CD4-positive, alpha-beta T cell treated with Interleukin-4 for 4 hours (primary cell): ENCODE results near the gene TSPYL4.

Experiments
- DNase-seq: peaks from one replicate; pipeline ENCODE4 v3.0.0-alpha.2; 2020

The TSPYL4 gene

DNA sequence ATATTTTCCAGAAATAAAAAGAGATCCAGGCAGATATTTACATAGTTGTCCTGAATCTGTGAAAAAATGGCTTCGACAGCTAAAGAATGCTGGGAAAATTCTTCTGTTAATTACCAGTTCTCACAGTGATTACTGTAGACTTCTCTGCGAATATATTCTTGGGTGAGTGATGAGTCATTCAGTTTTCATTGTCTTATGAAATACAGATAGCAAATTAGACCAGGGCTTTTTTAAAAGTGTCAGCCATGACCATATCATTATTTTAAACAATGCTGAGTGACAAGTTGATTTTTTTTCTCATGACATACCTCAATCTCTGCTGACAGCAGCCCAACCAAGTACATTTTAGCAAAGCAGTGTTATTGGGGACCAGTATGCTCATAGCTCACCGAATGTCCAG, 32.8 kb downstream of the TSPYL4 start:
- no peak for DNase-seq

DNA sequence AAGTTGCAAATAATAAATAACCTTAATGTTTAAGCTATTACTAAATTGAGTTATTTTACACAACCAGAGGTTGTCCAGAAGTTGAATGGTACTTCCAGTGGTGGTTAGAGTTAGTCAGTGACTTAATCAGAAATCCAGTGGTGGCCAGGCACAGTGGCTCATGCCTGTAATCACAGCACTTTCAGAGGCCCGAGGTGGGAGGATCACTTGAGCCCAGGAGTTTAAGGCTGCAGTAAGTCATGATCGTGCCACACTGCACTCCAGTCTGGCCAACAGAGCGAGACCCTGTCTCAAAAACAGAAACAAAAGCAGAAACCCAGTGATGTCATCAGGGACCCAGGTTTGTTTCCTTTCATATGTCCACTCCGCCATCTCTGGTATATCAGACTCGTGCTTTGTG, 35.0 kb downstream of the TSPYL4 start:
- no peak for DNase-seq

DNA sequence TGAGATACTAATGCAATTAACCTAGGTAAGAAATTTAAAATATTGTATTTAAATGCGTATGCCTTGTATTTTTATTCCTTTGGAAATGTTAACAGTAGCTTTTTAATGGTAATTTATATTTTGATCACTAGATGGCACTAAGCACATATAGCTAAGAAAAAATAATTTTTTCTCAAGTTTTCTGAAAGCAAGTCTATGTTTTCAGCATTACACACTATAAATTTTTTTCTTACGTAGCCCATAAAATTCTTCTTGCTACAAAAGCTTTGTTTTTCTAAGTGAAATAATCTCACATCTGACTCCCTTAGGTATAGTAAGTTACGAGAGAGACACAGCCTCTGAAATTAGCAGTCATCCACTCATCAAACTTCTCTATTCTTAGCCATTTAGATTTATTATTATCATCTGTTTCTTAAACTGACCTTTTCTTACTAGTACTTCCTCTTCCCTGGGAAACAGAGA, 35.7 kb downstream of the TSPYL4 start:
- DNase-seq: peak; percentile 4

DNA sequence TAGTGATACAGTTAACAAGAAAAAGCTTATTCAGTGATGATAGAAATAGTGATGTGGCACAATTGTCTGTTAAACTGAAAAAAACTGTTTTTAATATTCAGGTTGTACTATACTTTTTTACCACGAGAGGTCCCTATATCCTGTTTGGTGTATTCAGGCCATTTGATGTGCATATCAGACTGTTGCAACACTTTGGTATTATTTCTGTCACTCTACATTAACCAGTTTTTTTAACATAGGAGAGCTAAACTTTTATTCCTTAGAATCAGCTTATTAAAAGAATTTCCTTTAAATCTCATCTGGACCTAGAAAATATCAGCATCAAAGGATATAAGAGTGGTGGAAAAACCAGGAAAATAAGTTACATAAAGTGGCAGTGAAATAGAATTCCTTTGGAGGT, 36.8 kb downstream of the TSPYL4 start:
- DNase-seq: peak; percentile 55

DNA sequence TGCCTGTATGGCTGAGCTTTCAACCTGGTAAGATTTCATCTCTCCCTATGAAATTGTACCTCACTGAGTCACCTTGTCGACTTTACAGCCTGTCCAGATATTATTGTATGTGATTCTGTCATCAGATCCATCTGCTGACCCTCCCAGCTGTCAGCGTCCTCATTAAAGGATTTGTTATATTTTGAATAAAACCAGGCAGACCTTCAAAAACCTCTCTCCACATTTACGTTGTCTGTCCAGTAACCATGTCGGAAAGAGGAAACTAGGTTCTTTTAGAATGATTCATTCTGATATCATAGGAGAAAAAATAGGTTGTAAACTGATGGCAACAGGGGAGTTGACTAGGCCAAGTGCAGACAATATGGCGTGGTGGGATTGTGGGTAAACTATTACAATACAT, 38.5 kb downstream of the TSPYL4 start:
- DNase-seq: no peak

DNA sequence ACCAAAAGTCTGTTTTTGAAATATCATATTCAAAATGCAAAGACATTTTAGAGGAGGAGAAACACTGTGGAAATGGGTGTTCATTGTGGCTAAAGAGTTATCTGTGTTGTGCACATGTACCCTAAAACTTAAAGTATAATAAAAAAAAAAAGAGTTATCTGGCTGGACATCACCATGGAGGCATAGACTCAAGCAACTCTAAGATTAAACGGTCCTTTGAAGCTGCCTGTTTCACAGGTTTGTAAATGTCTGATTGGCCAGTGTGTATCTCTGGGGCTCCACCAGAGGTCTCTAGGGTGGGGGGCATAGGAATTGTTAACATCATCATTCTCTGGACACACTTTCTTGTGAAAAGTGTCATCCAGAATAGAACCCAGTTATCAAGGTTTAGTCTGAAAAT, 39.2 kb downstream of the TSPYL4 start:
- DNase-seq: no peak

DNA sequence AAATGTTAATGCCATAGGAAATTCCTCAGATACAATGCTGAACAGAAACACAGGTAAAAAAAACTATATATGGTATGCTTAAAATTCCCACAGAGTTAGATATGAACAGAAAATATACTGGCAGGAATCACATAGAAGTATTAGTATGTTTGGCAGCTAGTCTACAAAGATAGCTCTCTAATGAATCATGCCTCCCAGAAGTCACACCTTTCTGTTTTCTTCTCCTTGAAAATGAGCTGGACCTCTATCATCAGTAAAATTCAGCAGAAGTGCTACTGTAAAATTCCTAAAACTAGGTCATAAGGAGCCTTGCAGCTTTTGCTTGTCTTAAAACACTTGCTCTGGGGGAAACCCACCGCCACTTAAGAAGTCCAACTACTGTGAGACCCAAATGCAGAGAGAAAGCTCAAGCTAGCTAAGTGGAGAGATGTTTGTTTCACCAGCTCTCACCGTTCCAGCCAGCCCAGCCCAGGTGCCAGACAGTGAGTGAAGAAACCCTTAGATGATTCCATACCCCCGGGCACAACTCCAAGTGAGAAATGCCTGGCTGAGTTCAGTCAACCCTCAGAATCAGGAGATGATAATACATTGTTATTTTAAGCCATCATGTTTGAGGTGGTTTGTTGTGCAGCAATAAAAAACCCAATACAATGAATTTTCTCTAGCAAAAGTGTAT, 43.0 kb downstream of the TSPYL4 start:
- DNase-seq: no peak

DNA sequence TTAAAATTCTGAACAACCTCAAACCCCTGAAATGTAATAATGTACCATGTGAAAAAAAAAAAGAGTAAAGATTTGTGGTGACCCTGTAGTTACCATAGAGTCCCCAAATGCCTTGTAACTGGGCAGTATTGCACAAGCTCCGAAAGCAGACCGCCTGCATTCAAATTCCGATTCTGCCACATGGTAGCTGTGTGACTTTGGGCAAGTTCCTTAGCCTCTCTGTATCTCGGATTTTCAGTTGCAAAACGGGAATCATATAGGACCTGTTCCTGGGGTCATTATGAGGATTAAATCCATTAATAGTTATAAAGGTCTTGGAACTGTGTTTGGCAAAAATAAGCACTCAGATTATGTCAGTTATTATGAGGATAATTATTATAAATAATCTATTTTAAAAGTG, 43.6 kb downstream of the TSPYL4 start:
- DNase-seq: no peak

DNA sequence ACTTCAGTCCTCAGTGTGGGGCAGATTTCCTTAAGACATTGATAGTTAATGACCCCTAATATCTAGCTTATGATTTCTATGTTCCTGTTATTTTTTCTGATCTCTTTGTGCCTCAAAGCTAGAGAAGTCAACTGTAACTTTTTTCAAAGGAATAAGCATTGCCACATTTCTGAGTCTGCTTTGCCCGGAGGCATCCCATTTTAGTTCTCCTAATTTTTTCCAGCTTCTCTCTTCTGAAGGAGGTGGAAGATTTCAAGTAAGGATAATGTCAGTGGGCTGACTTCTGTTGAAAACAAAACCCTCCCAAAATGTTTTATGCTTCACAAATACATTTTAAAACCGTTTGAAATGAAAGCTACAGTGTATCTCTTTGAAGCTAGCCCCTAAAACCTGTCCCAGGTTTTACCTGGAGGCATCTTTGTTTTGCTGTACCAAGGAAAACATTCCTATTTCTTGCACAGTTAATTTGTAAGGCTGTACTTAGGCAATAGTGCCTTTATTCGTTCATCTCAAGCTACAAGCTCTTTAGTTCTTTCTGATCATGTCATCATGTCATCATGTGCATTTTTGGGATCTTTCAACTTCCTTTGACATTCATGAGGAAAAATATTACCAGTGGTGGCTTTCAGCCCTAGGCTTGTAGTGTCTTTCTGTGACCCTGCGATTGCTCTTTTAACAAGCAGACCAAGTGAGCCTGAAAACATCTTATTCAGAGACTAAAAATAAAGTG, 45.7 kb downstream of the TSPYL4 start:
- no peak for DNase-seq

DNA sequence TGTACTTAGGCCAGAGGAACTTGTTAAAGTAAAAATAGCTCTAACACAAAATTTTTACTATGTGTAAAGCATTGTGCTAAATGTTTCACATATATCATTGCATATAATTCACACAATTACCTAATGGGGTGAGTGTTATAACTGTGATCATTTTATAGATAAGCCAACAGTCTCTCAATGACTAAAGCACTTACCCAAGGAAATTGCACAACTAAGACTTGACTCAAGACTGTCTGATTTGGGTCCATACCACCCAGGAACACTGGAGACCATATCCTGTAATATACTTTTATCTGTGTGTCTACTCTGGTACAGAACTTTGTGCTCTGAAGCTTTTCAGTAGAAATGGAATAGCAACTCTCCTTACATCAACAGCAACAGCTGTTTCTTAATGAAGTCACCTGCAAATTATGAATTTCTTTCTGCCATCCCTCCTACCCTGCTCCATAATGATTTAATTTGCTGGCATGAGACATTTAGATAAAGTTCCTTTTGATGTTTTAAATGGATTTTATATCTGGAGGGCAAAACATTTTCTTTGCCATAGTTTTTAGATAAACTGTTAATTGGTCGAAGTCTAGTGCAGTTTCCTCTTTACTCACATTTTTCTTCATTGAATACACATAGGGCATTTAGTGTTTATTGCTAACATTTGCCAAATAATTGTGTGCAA, 47.5 kb downstream of the TSPYL4 start:
- DNase-seq: no peak

DNA sequence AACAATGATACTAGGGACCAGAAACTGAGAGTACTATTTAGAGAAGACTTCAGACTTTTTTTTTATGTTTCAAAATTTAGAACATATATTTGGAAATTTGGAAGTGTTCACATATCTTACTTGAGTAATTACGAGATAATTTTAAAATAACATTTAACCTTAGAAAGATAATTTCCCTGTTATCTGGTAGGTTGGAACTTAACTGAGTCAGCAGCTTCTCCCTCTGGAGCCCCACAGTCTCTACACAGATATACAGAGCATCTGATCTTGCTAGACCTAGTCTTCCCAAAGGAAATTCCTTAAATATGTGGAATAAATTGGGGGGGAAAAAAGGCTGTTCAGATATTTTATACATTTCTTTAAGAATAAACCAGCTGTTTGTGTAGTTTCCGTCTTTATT, 48.6 kb downstream of the TSPYL4 start:
- DNase-seq: no peak

DNA sequence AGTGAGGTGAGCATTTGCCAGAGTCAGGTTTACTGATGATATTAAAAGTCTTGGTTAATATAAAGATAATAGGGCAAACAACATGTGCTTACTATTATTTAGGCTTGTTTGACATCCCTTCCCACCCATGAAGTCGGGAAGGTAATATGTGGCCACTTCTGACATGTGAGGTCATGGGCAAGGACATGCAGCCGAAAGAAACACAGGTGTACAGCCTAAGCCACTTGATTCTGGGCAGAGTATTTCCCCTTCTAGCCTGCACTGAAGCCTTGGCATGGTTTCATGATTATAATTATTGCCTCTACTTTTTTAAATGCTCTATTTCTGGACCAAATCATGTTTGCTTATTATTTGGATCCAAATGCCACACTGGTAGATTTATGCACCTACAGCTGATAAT, 52.3 kb downstream of the TSPYL4 start:
- DNase-seq: no peak

DNA sequence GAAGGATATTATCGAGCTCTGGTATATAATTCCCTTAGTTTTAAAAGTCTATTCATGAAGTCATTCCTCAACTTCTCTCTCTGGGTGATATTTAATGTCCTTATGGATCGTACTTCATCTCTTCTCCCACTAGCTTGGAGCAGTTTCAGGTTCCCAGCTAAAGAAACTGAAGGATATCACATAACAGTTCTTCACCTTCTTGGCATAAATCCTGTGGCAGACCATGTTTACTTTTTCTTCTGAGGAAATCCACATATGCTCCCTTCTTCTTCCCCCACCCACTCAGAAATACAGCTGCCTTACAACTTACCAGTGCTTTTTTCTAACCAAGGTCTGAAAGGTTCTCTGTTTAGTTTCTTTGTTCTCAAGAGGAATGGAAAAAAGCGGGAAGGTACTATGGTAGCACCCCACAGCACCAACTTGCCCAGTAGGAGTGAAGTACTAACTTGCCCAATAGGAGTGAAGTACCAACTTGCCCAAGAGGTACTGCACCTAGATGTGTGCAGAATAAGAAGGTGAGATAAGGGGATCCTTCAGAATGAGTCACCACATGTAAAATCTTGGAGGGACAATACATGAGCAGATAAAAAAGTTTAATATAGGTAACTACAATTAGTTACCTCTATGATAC, 53.1 kb downstream of the TSPYL4 start:
- no peak for DNase-seq
